Keratinocyte (primary cell): ENCODE measurements around the gene IL17C. TPM values are rescaled to one million over a fixed set of nuclear protein-coding genes. Genes with fewer than 3 reads are reported as not detected.
A peak's percentile ranks its signal among the peaks of the same experiment; 100 is the strongest.

Experiments used
- DNase-seq: peaks from one replicate; pipeline ENCODE4 v3.0.0-alpha.2; 2011; ENCODE audit warnings: low read depth, missing footprints, low spot score
- FAIRE-seq: peaks from 2 replicates; lab custom pipeline; 2011; peaks lifted over from hg19 to GRCh38; lab: Jason Lieb, UNC
- H2AFZ ChIP-seq: 2 replicates; pipeline ENCODE4 v1.6.0; 2012; ENCODE audit warnings: low read length, control low read depth, inconsistent platforms; ENCODE audit not compliant: control insufficient read depth
- H3K27ac ChIP-seq: 2 replicates; pipeline ENCODE4 v1.5.1; 2011; ENCODE audit warnings: low read length; ENCODE audit not compliant: control insufficient read depth, insufficient read depth
- H3K27me3 ChIP-seq: 3 replicates; pipeline ENCODE4 v1.6.0; 2011; ENCODE audit warnings: low read length; ENCODE audit not compliant: control insufficient read depth, insufficient read depth; ENCODE audit errors: extremely low read depth
- H3K36me3 ChIP-seq, 2 experiments: 2 replicates in 1 of 2; 3 replicates in 1 of 2; pipeline ENCODE4 v1.5.1; 2011; ENCODE audit warnings: low read length in 2 of 2, mild to moderate bottlenecking in 1 of 2; ENCODE audit not compliant: control insufficient read depth in 2 of 2, insufficient read depth in 2 of 2; ENCODE audit errors: extremely low read depth in 1 of 2
- H3K4me1 ChIP-seq: 3 replicates; pipeline ENCODE4 v1.5.1; 2011; ENCODE audit warnings: low read length; ENCODE audit not compliant: control insufficient read depth, insufficient read depth; ENCODE audit errors: extremely low read depth
- H3K4me2 ChIP-seq: 3 replicates; pipeline ENCODE4 v1.6.0; 2011; ENCODE audit warnings: low read depth, low read length; ENCODE audit not compliant: control insufficient read depth, insufficient read depth; ENCODE audit errors: extremely low read depth
- H3K4me3 ChIP-seq, 3 experiments: fragments of 200-600 bp in 1 of 3; sonication (generic) in 1 of 3; 2 replicates in 2 of 3; 3 replicates in 1 of 3; pipeline ENCODE4 v1.5.1; 2011 to 2016; ENCODE audit warnings: low read length in 3 of 3, mild to moderate bottlenecking in 3 of 3, control low read depth in 2 of 3, inconsistent platforms in 1 of 3, low read depth in 1 of 3, mixed read lengths in 1 of 3, mixed run types in 1 of 3, moderate library complexity in 1 of 3; ENCODE audit not compliant: control insufficient read depth in 2 of 3, insufficient read depth in 2 of 3; ENCODE audit errors: extremely low read depth in 1 of 3
- H3K79me2 ChIP-seq: 2 replicates; pipeline ENCODE4 v1.6.0; 2012; ENCODE audit warnings: low read length; ENCODE audit not compliant: control insufficient read depth, insufficient read depth
- H3K9ac ChIP-seq: 3 replicates; pipeline ENCODE4 v1.6.0; 2011; ENCODE audit warnings: low read length; ENCODE audit not compliant: control insufficient read depth, insufficient read depth; ENCODE audit errors: extremely low read depth
- H3K9me1 ChIP-seq: 3 replicates; pipeline ENCODE4 v1.6.0; 2011; ENCODE audit warnings: low read length; ENCODE audit not compliant: control insufficient read depth, insufficient read depth; ENCODE audit errors: extremely low read depth
- H3K9me3 ChIP-seq: 2 replicates; pipeline ENCODE4 v1.5.1; 2012; ENCODE audit warnings: low read depth, low read length; ENCODE audit not compliant: control insufficient read depth
- H4K20me1 ChIP-seq: 3 replicates; pipeline ENCODE4 v1.6.0; 2011; ENCODE audit warnings: low read length; ENCODE audit not compliant: control insufficient read depth, insufficient read depth; ENCODE audit errors: extremely low read depth
- CTCF ChIP-seq, 3 experiments: IDR thresholded peaks in 1 of 3; conservative IDR thresholded peaks in 1 of 3; optimal IDR thresholded peaks in 1 of 3; 2 replicates in 2 of 3; 3 replicates in 1 of 3; pipeline versions ENCODE3 to v1.5.1; 2011; ENCODE audit warnings: low read length in 3 of 3, mild to moderate bottlenecking in 3 of 3, moderate library complexity in 2 of 3, control low read depth in 1 of 3, inconsistent platforms in 1 of 3; ENCODE audit not compliant: insufficient read depth in 2 of 3; ENCODE audit errors: extremely low read depth in 1 of 3
- EZH2 ChIP-seq: IDR thresholded peaks from one replicate; pipeline ENCODE4 v1.6.1; 2012; ENCODE audit warnings: inconsistent platforms, mild to moderate bottlenecking, low read length, moderate library complexity
- dilution Hi-C: fragments of 300-500 bp; cut with MboI; formaldehyde crosslinking; loops from one replicate; pipeline ENCODE4 v1.7.0; 2020; ENCODE audit warnings: low sequenced_read_pairs; ENCODE audit not compliant: extremely low pct_ligation_motif_present
- polyA plus RNA-seq, 5 experiments: library from polyadenylated mRNA; depleted of rRNA in 3 of 5; stranded (reverse) in 3 of 5; stranded (forward) in 1 of 5; unstranded in 1 of 5; fragments of >200 nt; gene quantifications; 1 replicate in 1 of 5; 2 replicates in 3 of 5; 3 replicates in 1 of 5; pipeline versions ENCODE4 v1.2.1 to v1.2.3, GENCODE V29; 2011 to 2012; ENCODE audit warnings: missing spikeins in 2 of 5, low read depth in 1 of 5, low replicate concordance in 1 of 5

IL17C gene
- polyA plus RNA-seq, 1 donor (not counting 4 experiments of a cell fraction or from before 2014, with no cell fraction given) = not detected

GRCh38 chr16:88649195-88649923 is 11.0 kb downstream of the IL17C start:
- Histone ChIP-seq H3K4me3 (no peak overlapping the region), H3K36me3 (peaks cover 13 to 18% of the 10 kb centered on the region in 2 experiments), H3K27ac (no peak overlapping the region), H3K27me3 (no peaks in the 10 kb centered on the region), H3K4me1 (no peaks in the 10 kb centered on the region), H3K9me1 (no peaks in the 10 kb centered on the region), H3K9ac (no peak overlapping the region), H3K79me2 (no peaks in the 10 kb centered on the region), H2AFZ (no peak overlapping the region), H3K9me3 (no peaks in the 10 kb centered on the region), H4K20me1 (peaks cover 6% of the 10 kb centered on the region), H3K4me2 (no peak overlapping the region)
- FAIRE-seq (no peak), DNase-seq (no peak)
- dilution Hi-C loops = no loop called here
- TF ChIP-seq EZH2 = no peak
- TF ChIP-seq CTCF (optimal IDR thresholded peaks at IDR 0.05 in 1 of 3, IDR thresholded peaks at IDR 0.05 in 1 of 3, conservative IDR thresholded peaks at IDR 0.05 in 1 of 3; ENCODE audit: extremely low read depth in 1 of 3, insufficient read depth in 2 of 3, low read length in 3 of 3) = no peak

- H3K9ac ChIP-seq = no peak overlapping the region
- no peaks in the 10 kb centered on the region for H3K9me3 ChIP-seq
- peaks cover 21 to 24% of the 10 kb centered on the region in 2 experiments for H3K36me3 ChIP-seq
- TF ChIP-seq EZH2 = no peak
- no peak for TF ChIP-seq CTCF (optimal IDR thresholded peaks at IDR 0.05 in 1 of 3, IDR thresholded peaks at IDR 0.05 in 1 of 3, conservative IDR thresholded peaks at IDR 0.05 in 1 of 3; ENCODE audit: extremely low read depth in 1 of 3, insufficient read depth in 2 of 3, low read length in 3 of 3)
- H3K27me3 ChIP-seq = no peaks in the 10 kb centered on the region
- H3K9me1 ChIP-seq = no peaks in the 10 kb centered on the region
- no peaks in the 10 kb centered on the region for H3K79me2 ChIP-seq
- peaks cover 6% of the 10 kb centered on the region for H4K20me1 ChIP-seq
- dilution Hi-C loops = loop anchor here (25.0 kb wide), 1 partner anchor 112 kb away; no protein-coding TSS in a partner anchor
- FAIRE-seq (no peak), DNase-seq (no peak)
- H3K4me2 ChIP-seq = no peak overlapping the region
- no peak overlapping the region for H3K27ac ChIP-seq
- no peaks in the 10 kb centered on the region for H3K4me1 ChIP-seq
- peak overlapping the region in 1 of 3 experiments; percentile 22 for H3K4me3 ChIP-seq
- H2AFZ ChIP-seq = no peak overlapping the region
These were observed 11.8 kb downstream of the IL17C start for GRCh38 chr16:88649924-88650748.
